Calu3 (cell line): ENCODE measurements around the gene IL1R1. TPM values are rescaled to one million over a fixed set of nuclear protein-coding genes. Genes with fewer than 3 reads are reported as not detected.

Experiments used
- BruUV-seq: library from RNA; stranded (reverse); fragments of 400-500 nt; replicated peaks from 2 replicates; lab custom pipeline; 2021; lab: Mats Ljungman, UMichigan
- CTCF ChIA-PET: fragments of 300-600 bp; sonication (Branson Sonifier 250); formaldehyde crosslinking; loops from one replicate; lab custom pipeline; 2022; ENCODE audit warnings: antibody characterized with exemption; lab: Charles Lee
- DNase-seq: peaks from one replicate; pipeline ENCODE4 v3.0.0; 2022
- H3K27ac Mint-ChIP-seq: one replicate; pipeline ENCODE4 v1.8.0; 2022; ENCODE audit warnings: mixed read lengths; ENCODE audit not compliant: unreplicated experiment
- H3K27me3 Mint-ChIP-seq: one replicate; pipeline ENCODE4 v1.8.0; 2022; ENCODE audit warnings: mixed read lengths; ENCODE audit not compliant: unreplicated experiment
- H3K36me3 Mint-ChIP-seq: one replicate; pipeline ENCODE4 v1.8.0; 2022; ENCODE audit warnings: mild to moderate bottlenecking, moderate library complexity, mixed read lengths; ENCODE audit not compliant: insufficient read depth, unreplicated experiment
- H3K4me1 Mint-ChIP-seq: one replicate; pipeline ENCODE4 v1.8.0; 2022; ENCODE audit warnings: mild to moderate bottlenecking, low read depth, mixed read lengths; ENCODE audit not compliant: unreplicated experiment
- H3K4me3 Mint-ChIP-seq: one replicate; pipeline ENCODE4 v1.8.0; 2022; ENCODE audit warnings: mild to moderate bottlenecking, low read depth, moderate library complexity, mixed read lengths; ENCODE audit not compliant: unreplicated experiment
- H3K9me3 Mint-ChIP-seq: one replicate; pipeline ENCODE4 v1.8.0; 2022; ENCODE audit warnings: low read depth, mixed read lengths; ENCODE audit not compliant: unreplicated experiment
- intact Hi-C: fragments of 100-400 bp; cut with micrococcal nuclease; formaldehyde crosslinking; loops from one replicate; pipeline ENCODE4 v1.10.0; 2022; ENCODE audit not compliant: unreplicated experiment
- total RNA-seq: library from RNA; stranded (reverse); gene quantifications from 2 replicates; pipeline ENCODE4 v1.2.3, GENCODE V29; 2022
- TF ChIP-seq, protein P1 (sequence below): fragments of 200-600 bp; IDR thresholded peaks from one replicate; pipeline ENCODE4 v1.8.0; 2022; ENCODE audit warnings: antibody characterized with exemption; ENCODE audit not compliant: unreplicated experiment

IL1R1 gene
- total RNA-seq, 1 experiment from 2014 or later: 6.2 TPM

- no TSS peak for BruUV-seq
- intact Hi-C loops: no loop called here
- no peaks in the 10 kb centered on the region for H3K27me3 Mint-ChIP-seq
- no peak for DNase-seq
- TF ChIP-seq, protein P1, sequence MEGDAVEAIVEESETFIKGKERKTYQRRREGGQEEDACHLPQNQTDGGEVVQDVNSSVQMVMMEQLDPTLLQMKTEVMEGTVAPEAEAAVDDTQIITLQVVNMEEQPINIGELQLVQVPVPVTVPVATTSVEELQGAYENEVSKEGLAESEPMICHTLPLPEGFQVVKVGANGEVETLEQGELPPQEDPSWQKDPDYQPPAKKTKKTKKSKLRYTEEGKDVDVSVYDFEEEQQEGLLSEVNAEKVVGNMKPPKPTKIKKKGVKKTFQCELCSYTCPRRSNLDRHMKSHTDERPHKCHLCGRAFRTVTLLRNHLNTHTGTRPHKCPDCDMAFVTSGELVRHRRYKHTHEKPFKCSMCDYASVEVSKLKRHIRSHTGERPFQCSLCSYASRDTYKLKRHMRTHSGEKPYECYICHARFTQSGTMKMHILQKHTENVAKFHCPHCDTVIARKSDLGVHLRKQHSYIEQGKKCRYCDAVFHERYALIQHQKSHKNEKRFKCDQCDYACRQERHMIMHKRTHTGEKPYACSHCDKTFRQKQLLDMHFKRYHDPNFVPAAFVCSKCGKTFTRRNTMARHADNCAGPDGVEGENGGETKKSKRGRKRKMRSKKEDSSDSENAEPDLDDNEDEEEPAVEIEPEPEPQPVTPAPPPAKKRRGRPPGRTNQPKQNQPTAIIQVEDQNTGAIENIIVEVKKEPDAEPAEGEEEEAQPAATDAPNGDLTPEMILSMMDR: no peak
- CTCF ChIA-PET: interaction anchor here (0.6 to 1.6 kb wide), 5 partner anchors 15 to 121 kb away, joined by 3 to 9 read pairs (median 4); no protein-coding TSS in a partner anchor
- peaks cover 10% of the 10 kb centered on the region for H3K36me3 Mint-ChIP-seq
- no peak overlapping the region for H3K4me3 Mint-ChIP-seq
- H3K27ac Mint-ChIP-seq: no peak overlapping the region
- H3K9me3 Mint-ChIP-seq: peaks cover 4% of the 10 kb centered on the region
- H3K4me1 Mint-ChIP-seq: peaks cover 18% of the 10 kb centered on the region
Observed at GRCh38 chr2:102141011-102141943, 1.3 kb upstream of the IL1R1 start.

DNA sequence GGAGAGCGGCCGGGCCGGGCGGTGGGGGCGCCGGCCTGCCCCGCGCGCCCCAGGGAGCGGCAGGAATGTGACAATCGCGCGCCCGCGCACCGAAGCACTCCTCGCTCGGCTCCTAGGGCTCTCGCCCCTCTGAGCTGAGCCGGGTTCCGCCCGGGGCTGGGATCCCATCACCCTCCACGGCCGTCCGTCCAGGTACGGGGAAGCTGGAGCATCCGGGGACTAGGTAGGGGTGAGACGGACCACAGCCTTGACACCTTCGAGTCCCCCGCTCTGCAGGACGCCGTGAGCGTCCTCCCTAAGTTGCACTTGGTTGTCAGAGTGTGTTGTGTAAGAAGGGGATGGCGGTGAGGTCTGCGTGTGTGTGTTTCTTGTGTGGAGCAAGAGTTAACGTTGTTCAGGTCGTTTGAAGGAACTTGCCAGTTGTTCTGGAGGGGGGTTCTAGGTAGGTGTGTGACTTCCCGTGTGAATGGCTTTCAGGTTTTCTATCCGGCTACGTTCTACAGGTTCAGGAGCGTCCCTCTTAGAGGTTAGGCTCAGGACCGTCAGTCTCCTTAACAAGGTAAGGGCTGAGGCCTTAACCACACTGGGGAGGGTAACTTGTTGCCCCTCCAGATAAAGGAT lies 393 bp downstream of the IL1R1 start:
- TF ChIP-seq, protein P1: no peak
- intact Hi-C loops: no loop called here
- CTCF ChIA-PET: interaction anchor here (1.0 to 1.6 kb wide), 3 partner anchors 10 to 98 kb away, joined by 3 to 9 read pairs (median 5); no protein-coding TSS in a partner anchor
- no peaks in the 10 kb centered on the region for H3K27me3 Mint-ChIP-seq
- no TSS peak for BruUV-seq
- peaks cover 11% of the 10 kb centered on the region for H3K9me3 Mint-ChIP-seq
- H3K4me1 Mint-ChIP-seq: peaks cover 18% of the 10 kb centered on the region
- no peak for DNase-seq
- H3K27ac Mint-ChIP-seq: peak overlapping the region; percentile 28
- H3K36me3 Mint-ChIP-seq: peaks cover 10% of the 10 kb centered on the region
- H3K4me3 Mint-ChIP-seq: peak overlapping the region; percentile 78

DNA sequence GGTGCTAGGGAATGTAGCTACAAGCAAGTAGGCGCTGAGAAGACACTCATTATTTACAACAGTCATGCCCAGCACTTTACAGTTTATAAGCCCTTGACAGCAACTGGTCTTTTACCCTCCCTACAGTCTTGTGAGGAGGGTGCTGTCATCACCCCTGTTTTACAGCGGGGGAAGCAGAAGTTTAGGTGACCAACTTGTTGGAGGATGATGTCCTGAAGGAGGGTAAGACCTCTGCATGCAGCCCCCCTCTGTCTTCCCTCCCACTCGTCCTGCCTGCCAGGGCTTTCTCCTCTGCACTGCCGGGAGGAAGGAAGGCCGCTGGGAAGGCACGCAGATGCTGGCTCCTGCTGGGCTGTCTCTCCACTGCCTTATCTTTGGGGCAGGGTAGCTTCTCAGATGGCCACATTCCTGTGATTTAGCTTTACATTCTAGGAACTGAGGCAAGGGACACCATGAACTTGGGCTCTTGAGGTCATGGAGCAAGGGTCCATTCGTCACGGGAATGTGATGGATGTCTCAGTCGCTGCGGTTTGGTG lies 972 bp downstream of the IL1R1 start:
- H3K27me3 Mint-ChIP-seq: no peaks in the 10 kb centered on the region
- peaks cover 10% of the 10 kb centered on the region for H3K36me3 Mint-ChIP-seq
- BruUV-seq: TSS peak; percentile 36
- TF ChIP-seq, protein P1: no peak
- H3K9me3 Mint-ChIP-seq: peaks cover 11% of the 10 kb centered on the region
- CTCF ChIA-PET: interaction anchor here (1.6 kb wide), 1 partner anchor 97 kb away, joined by 9 read pairs; no protein-coding TSS in a partner anchor
- intact Hi-C loops: no loop called here
- peak overlapping the region; percentile 28 for H3K27ac Mint-ChIP-seq
- DNase-seq: no peak
- H3K4me1 Mint-ChIP-seq: peaks cover 18% of the 10 kb centered on the region
- peak overlapping the region; percentile 78 for H3K4me3 Mint-ChIP-seq

- H3K4me3 Mint-ChIP-seq: no peak overlapping the region
- no peak for DNase-seq
- intact Hi-C loops: no loop called here
- H3K27me3 Mint-ChIP-seq: no peaks in the 10 kb centered on the region
- H3K27ac Mint-ChIP-seq: no peak overlapping the region
- H3K4me1 Mint-ChIP-seq: peaks cover 18% of the 10 kb centered on the region
- H3K36me3 Mint-ChIP-seq: peaks cover 10% of the 10 kb centered on the region
- TF ChIP-seq, protein P1: no peak
- BruUV-seq: no TSS peak
- peaks cover 15% of the 10 kb centered on the region for H3K9me3 Mint-ChIP-seq
- CTCF ChIA-PET: no interaction called here
Observed at GRCh38 chr2:102144128-102144527, 1.6 kb downstream of the IL1R1 start.
